IMR-90 (cell line): ENCODE measurements around the gene SEMA4B. TPM values are rescaled to one million over a fixed set of nuclear protein-coding genes. Genes with fewer than 3 reads are reported as not detected.

ENCODE experiments used
- ATAC-seq: fragments of 200-7000 bp; cut with Tn5 transposase; 2 replicates; pipeline ENCODE4 v1.9.1; 2020; ENCODE audit warnings: low read depth, mild to moderate bottlenecking, moderate library complexity
- BruUV-seq: library from RNA; stranded (reverse); fragments of 400-500 nt; replicated peaks from 2 replicates; lab custom pipeline; 2021; lab: Mats Ljungman, UMichigan
- CTCF ChIA-PET: fragments of 300-600 bp; formaldehyde crosslinking; extraction: SDS; loops from one replicate; lab custom pipeline; 2021; ENCODE audit warnings: antibody characterized with exemption; lab: Yijun Ruan, JAX
- POLR2A ChIA-PET: fragments of 300-600 bp; sonication (Branson Sonifier 250); formaldehyde crosslinking; loops from one replicate; lab custom pipeline; 2022; ENCODE audit warnings: antibody characterized with exemption; ENCODE audit not compliant: unreplicated experiment; lab: Charles Lee
- DNase-seq: peaks from one replicate; pipeline ENCODE4 v3.0.0; 2013
- H2AFZ ChIP-seq: replicated peaks from 2 replicates; pipeline ENCODE3; 2013; ENCODE audit warnings: low read length, mild to moderate bottlenecking; ENCODE audit not compliant: poor library complexity
- H2AK5ac ChIP-seq: 2 replicates; pipeline ENCODE4 v1.6.1; 2013; ENCODE audit warnings: low read depth, low read length, inconsistent platforms
- H2AK9ac ChIP-seq: replicated peaks from 2 replicates; pipeline ENCODE3; 2013; ENCODE audit warnings: mild to moderate bottlenecking, low read depth, low read length, moderate library complexity; ENCODE audit not compliant: poor library complexity
- H2BK120ac ChIP-seq: 2 replicates; pipeline ENCODE4 v1.6.1; 2013; ENCODE audit warnings: low read depth, low read length, inconsistent platforms
- H2BK15ac ChIP-seq: 3 replicates; pipeline ENCODE4 v1.6.1; 2013; ENCODE audit warnings: low read depth, low read length, inconsistent platforms
- H2BK20ac ChIP-seq: 2 replicates; pipeline ENCODE4 v1.6.1; 2013; ENCODE audit warnings: low read depth, mild to moderate bottlenecking, inconsistent platforms, low read length, moderate library complexity
- H2BK5ac ChIP-seq: 2 replicates; pipeline ENCODE4 v1.6.1; 2013; ENCODE audit warnings: mild to moderate bottlenecking, low read depth, low read length, inconsistent platforms; ENCODE audit not compliant: poor library complexity, severe bottlenecking
- H3K14ac ChIP-seq: replicated peaks from 2 replicates; pipeline ENCODE4 v1.6.1; 2013; ENCODE audit warnings: low read depth, low read length, inconsistent platforms
- H3K18ac ChIP-seq: 2 replicates; pipeline ENCODE4 v1.6.1; 2013; ENCODE audit warnings: low read depth, low read length, control low read depth
- H3K23ac ChIP-seq: 2 replicates; pipeline ENCODE4 v1.6.1; 2013; ENCODE audit warnings: low read depth, low read length, inconsistent platforms
- H3K27ac ChIP-seq: 2 replicates; pipeline ENCODE4 v1.5.1; 2013; ENCODE audit warnings: mild to moderate bottlenecking, control low read depth, low read length; ENCODE audit not compliant: insufficient read depth
- H3K27me3 ChIP-seq: 2 replicates; pipeline ENCODE4 v1.6.1; 2013; ENCODE audit warnings: low read length; ENCODE audit not compliant: control insufficient read depth, insufficient read depth
- H3K36me3 ChIP-seq: 2 replicates; pipeline ENCODE4 v1.6.1; 2013; ENCODE audit warnings: low read length, mixed read lengths; ENCODE audit not compliant: control insufficient read depth, insufficient read depth
- H3K4ac ChIP-seq: 2 replicates; pipeline ENCODE4 v1.6.1; 2013; ENCODE audit warnings: low read depth, low read length, inconsistent platforms
- H3K4me1 ChIP-seq: 2 replicates; pipeline ENCODE4 v1.6.1; 2013; ENCODE audit warnings: low read length, mixed read lengths; ENCODE audit not compliant: control insufficient read depth, insufficient read depth
- H3K4me2 ChIP-seq: 2 replicates; pipeline ENCODE4 v1.6.1; 2013; ENCODE audit warnings: low read depth, mild to moderate bottlenecking, control low read depth, low read length, moderate library complexity
- H3K4me3 ChIP-seq: 2 replicates; pipeline ENCODE4 v1.5.1; 2013; ENCODE audit warnings: low read depth, mild to moderate bottlenecking, control low read depth, low read length, moderate library complexity; ENCODE audit not compliant: insufficient read depth
- H3K56ac ChIP-seq: 2 replicates; pipeline ENCODE4 v1.6.1; 2013; ENCODE audit warnings: low read length, inconsistent platforms; ENCODE audit not compliant: insufficient read depth; ENCODE audit errors: extremely low read depth
- H3K79me1 ChIP-seq, 2 experiments: 2 replicates each; pipeline ENCODE4 v1.6.1; 2013; ENCODE audit warnings: low read length in 2 of 2, inconsistent platforms in 1 of 2, low read depth in 1 of 2
- H3K9ac ChIP-seq: 2 replicates; pipeline ENCODE4 v1.6.1; 2013; ENCODE audit warnings: low read depth, low read length, control low read depth
- H3K9me1 ChIP-seq: 2 replicates; pipeline ENCODE4 v1.6.1; 2013; ENCODE audit warnings: low read length, inconsistent platforms; ENCODE audit not compliant: insufficient read depth
- H3K9me3 ChIP-seq: 2 replicates; pipeline ENCODE4 v1.6.1; 2013; ENCODE audit warnings: low read length; ENCODE audit not compliant: control insufficient read depth, insufficient read depth
- H4K20me1 ChIP-seq: 2 replicates; pipeline ENCODE4 v1.6.1; 2013; ENCODE audit warnings: low read length, inconsistent platforms; ENCODE audit not compliant: insufficient read depth
- H4K5ac ChIP-seq: 2 replicates; pipeline ENCODE4 v1.6.1; 2013; ENCODE audit warnings: mild to moderate bottlenecking, low read depth, low read length, control low read depth
- H4K8ac ChIP-seq, 2 experiments: 2 replicates each; pipeline ENCODE4 v1.6.1; 2013; ENCODE audit warnings: low read depth in 2 of 2, low read length in 2 of 2, control low read depth in 1 of 2, inconsistent platforms in 1 of 2
- H4K91ac ChIP-seq: 2 replicates; pipeline ENCODE4 v1.6.1; 2013; ENCODE audit warnings: low read depth, low read length, inconsistent platforms; ENCODE audit not compliant: insufficient read depth
- BHLHE40 ChIP-seq: fragments of 150-350 bp; IDR thresholded peaks from 2 replicates; pipeline ENCODE4 v1.6.1; 2016; ENCODE audit warnings: mild to moderate bottlenecking, low read depth, low read length
- CEBPB ChIP-seq: IDR thresholded peaks from 2 replicates; pipeline ENCODE4 v1.6.1; 2012; ENCODE audit warnings: low read depth, low read length, improper control_type of control experiment
- CHD1 ChIP-seq: IDR thresholded peaks from 2 replicates; pipeline ENCODE4 v1.6.1; 2012; ENCODE audit warnings: low read depth, low read length, improper control_type of control experiment
- FOS ChIP-seq: fragments of 150-350 bp; IDR thresholded peaks from 2 replicates; pipeline ENCODE4 v1.6.1; 2016; ENCODE audit warnings: low read depth, low read length
- MAFK ChIP-seq: IDR thresholded peaks from 2 replicates; pipeline ENCODE4 v1.6.1; 2012; ENCODE audit warnings: low read depth, low read length, improper control_type of control experiment
- MAZ ChIP-seq: IDR thresholded peaks from 2 replicates; pipeline ENCODE4 v1.6.1; 2012; ENCODE audit warnings: low read depth, mild to moderate bottlenecking, low read length, improper control_type of control experiment, moderate library complexity, borderline replicate concordance
- MXI1 ChIP-seq: IDR thresholded peaks from 2 replicates; pipeline ENCODE4 v1.6.1; 2012; ENCODE audit warnings: low read depth, mild to moderate bottlenecking, low read length, moderate library complexity, borderline replicate concordance
- NFE2L2 ChIP-seq: fragments of 150-350 bp; IDR thresholded peaks from 2 replicates; pipeline ENCODE4 v1.6.1; 2016; ENCODE audit warnings: low read depth, mild to moderate bottlenecking, low read length
- POLR2A ChIP-seq: IDR thresholded peaks from 2 replicates; pipeline ENCODE4 v1.6.1; 2012; ENCODE audit warnings: mild to moderate bottlenecking, low read depth, low read length
- RAD21 ChIP-seq: IDR thresholded peaks from 2 replicates; pipeline ENCODE4 v1.6.1; 2012; ENCODE audit warnings: low read length, improper control_type of control experiment
- RCOR1 ChIP-seq: IDR thresholded peaks from 2 replicates; pipeline ENCODE4 v1.6.1; 2012; ENCODE audit warnings: mild to moderate bottlenecking, low read length, improper control_type of control experiment; ENCODE audit not compliant: insufficient replicate concordance
- RFX5 ChIP-seq: IDR thresholded peaks from 2 replicates; pipeline ENCODE4 v1.8.0; 2012; ENCODE audit warnings: low read depth, mild to moderate bottlenecking, low read length, moderate library complexity
- SMC3 ChIP-seq: fragments of 150-350 bp; IDR thresholded peaks from 2 replicates; pipeline ENCODE4 v1.6.1; 2016; ENCODE audit warnings: low read depth, mild to moderate bottlenecking, antibody characterized with exemption, low read length, moderate library complexity
- WGBS, 2 experiments: methylation state at CpG; one replicate each; pipeline versions ENCODE4 v1.1.5 to v1.1.7; 2013; ENCODE audit warnings: missing lambda C conversion rate in 2 of 2; ENCODE audit not compliant: insufficient read length in 1 of 2; ENCODE audit errors: extremely low coverage in 2 of 2; 5-methylcytosine and 5-hydroxymethylcytosine counted together
- dilution Hi-C: fragments of 300-500 bp; cut with HindIII; formaldehyde crosslinking; loops from one replicate; pipeline ENCODE4 v1.14.3; 2018; ENCODE audit warnings: low sequenced_read_pairs; ENCODE audit not compliant: unreplicated experiment
- in situ Hi-C: fragments of 300-500 bp; cut with MboI; formaldehyde crosslinking; loops from 3 replicates; pipeline ENCODE4 v1.14.3; 2019; ENCODE audit warnings: low sequenced_read_pairs, inconsistent platforms, mixed read lengths
- intact Hi-C: fragments of 100-400 bp; cut with micrococcal nuclease; formaldehyde crosslinking; loops from 2 replicates; pipeline ENCODE4 v1.10.0; 2022
- polyA plus RNA-seq, 3 experiments: library from polyadenylated mRNA; depleted of rRNA; stranded (reverse); fragments of >200 nt; gene quantifications; 2 replicates each; pipeline ENCODE4 v1.2.3, GENCODE V29; 2012; ENCODE audit warnings: low replicate concordance in 1 of 3
- total RNA-seq: library from RNA; depleted of rRNA; stranded (reverse); fragments of >200 nt; gene quantifications from 2 replicates; pipeline ENCODE4 v1.2.3, GENCODE V29; 2012
- TF ChIP-seq, protein P1 (sequence below): fragments of 150-350 bp; IDR thresholded peaks from 2 replicates; pipeline ENCODE4 v1.6.1; 2017; ENCODE audit warnings: mild to moderate bottlenecking, antibody characterized with exemption, low read length, low read depth
- TF ChIP-seq, protein P2 (sequence below): conservative IDR thresholded peaks from 2 replicates; pipeline ENCODE4 v1.5.1; 2012; ENCODE audit warnings: mild to moderate bottlenecking, low read depth, low read length, improper control_type of control experiment
- TF ChIP-seq, protein P3 (sequence below): fragments of 150-350 bp; IDR thresholded peaks from 2 replicates; pipeline ENCODE4 v1.6.1; 2016; ENCODE audit warnings: low read depth, mild to moderate bottlenecking, low read length, moderate library complexity, borderline replicate concordance

Gene SEMA4B
- total and polyA plus RNA-seq, 2 of the 4 experiments (the other 2 are of a cell fraction): 5.0 to 22.5 TPM

DNA sequence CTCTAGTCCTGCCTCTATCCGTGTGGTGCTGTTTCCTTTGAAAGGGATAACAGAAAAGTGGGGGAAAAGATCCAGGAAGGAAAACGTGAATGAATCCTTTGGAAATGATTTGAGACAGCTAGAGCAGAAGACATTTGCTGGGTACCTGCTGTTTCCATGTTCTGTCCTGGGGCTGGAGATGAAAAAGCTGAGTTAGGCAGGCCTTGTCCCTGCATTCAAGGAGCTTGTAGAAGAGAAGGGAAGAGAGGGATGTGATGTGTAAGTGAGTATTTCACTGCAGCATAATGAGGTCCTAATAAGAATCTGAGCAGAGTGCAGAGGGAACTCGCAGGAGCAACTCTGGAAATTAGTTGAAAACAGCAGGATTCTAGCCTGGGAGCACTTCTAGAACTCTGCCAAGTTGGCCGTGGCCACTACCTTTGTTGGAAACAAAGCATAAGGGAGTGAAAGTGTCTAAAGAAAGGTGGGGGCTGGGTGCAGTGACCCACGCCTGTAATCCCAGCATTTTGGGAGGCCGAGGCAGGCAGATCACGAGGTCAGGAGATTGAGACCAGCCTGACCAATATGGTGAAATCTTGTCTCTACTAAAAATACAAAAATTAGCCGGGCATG, 13.8 kb upstream of the SEMA4B start:
- BruUV-seq: no TSS peak
- dilution Hi-C loops: no loop called here
- TF ChIP-seq RAD21 (no peak), NFE2L2 (no peak), MAZ (no peak), POLR2A (no peak), MAFK (no peak), SMC3 (no peak), CHD1 (no peak), MXI1 (no peak), RCOR1 (no peak), FOS (no peak), RFX5 (no peak), BHLHE40 (no peak), CEBPB (no peak)
- TF ChIP-seq, protein P1, sequence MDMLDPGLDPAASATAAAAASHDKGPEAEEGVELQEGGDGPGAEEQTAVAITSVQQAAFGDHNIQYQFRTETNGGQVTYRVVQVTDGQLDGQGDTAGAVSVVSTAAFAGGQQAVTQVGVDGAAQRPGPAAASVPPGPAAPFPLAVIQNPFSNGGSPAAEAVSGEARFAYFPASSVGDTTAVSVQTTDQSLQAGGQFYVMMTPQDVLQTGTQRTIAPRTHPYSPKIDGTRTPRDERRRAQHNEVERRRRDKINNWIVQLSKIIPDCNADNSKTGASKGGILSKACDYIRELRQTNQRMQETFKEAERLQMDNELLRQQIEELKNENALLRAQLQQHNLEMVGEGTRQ: no peak
- TF ChIP-seq, protein P2, sequence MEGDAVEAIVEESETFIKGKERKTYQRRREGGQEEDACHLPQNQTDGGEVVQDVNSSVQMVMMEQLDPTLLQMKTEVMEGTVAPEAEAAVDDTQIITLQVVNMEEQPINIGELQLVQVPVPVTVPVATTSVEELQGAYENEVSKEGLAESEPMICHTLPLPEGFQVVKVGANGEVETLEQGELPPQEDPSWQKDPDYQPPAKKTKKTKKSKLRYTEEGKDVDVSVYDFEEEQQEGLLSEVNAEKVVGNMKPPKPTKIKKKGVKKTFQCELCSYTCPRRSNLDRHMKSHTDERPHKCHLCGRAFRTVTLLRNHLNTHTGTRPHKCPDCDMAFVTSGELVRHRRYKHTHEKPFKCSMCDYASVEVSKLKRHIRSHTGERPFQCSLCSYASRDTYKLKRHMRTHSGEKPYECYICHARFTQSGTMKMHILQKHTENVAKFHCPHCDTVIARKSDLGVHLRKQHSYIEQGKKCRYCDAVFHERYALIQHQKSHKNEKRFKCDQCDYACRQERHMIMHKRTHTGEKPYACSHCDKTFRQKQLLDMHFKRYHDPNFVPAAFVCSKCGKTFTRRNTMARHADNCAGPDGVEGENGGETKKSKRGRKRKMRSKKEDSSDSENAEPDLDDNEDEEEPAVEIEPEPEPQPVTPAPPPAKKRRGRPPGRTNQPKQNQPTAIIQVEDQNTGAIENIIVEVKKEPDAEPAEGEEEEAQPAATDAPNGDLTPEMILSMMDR: no peak
- TF ChIP-seq, protein P3, sequence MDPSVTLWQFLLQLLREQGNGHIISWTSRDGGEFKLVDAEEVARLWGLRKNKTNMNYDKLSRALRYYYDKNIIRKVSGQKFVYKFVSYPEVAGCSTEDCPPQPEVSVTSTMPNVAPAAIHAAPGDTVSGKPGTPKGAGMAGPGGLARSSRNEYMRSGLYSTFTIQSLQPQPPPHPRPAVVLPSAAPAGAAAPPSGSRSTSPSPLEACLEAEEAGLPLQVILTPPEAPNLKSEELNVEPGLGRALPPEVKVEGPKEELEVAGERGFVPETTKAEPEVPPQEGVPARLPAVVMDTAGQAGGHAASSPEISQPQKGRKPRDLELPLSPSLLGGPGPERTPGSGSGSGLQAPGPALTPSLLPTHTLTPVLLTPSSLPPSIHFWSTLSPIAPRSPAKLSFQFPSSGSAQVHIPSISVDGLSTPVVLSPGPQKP: no peak

More for the DNA sequence above, 13.8 kb upstream of the SEMA4B start:
- no peak overlapping the region for H4K5ac ChIP-seq
- no peak overlapping the region for H2AK9ac ChIP-seq
- ATAC-seq: no peak
- H2BK20ac ChIP-seq: no peak overlapping the region
- H4K20me1 ChIP-seq: no peaks in the 10 kb centered on the region
- H3K23ac ChIP-seq: no peak overlapping the region
- peaks cover 0 to 8% of the 10 kb centered on the region in 2 experiments; a peak in 1 of 4 replicates for H3K79me1 ChIP-seq
- CTCF ChIA-PET: interaction anchor here (1.0 kb wide), 1 partner anchor 10 kb away, joined by 3 read pairs; no protein-coding TSS in a partner anchor
- no peak overlapping the region for H3K9ac ChIP-seq
- H2AK5ac ChIP-seq: no peak overlapping the region
- no peak overlapping the region for H2BK15ac ChIP-seq
- POLR2A ChIA-PET: no interaction called here
- in situ Hi-C loops: no loop called here
- H3K27me3 ChIP-seq: no peaks in the 10 kb centered on the region
- WGBS, 2 experiments: 32% methylated on average over 2 of the region's 8 CpGs; no CpG with 5 or more reads in 1 of the 2 experiments
- H3K14ac ChIP-seq: no peak overlapping the region
- no peak for DNase-seq
- no peak overlapping the region for H3K4me2 ChIP-seq
- H3K4ac ChIP-seq: no peak overlapping the region
- no peak overlapping the region for H3K4me3 ChIP-seq
- H3K4me1 ChIP-seq: peaks cover 14% of the 10 kb centered on the region
- no peak overlapping the region for H3K56ac ChIP-seq
- peaks cover 8% of the 10 kb centered on the region for H3K9me1 ChIP-seq
- H3K9me3 ChIP-seq: no peaks in the 10 kb centered on the region
- H3K36me3 ChIP-seq: no peaks in the 10 kb centered on the region
- no peak overlapping the region for H4K91ac ChIP-seq
- H4K8ac ChIP-seq: no peak overlapping the region; a peak in 1 of 4 replicates
- H3K27ac ChIP-seq: no peak overlapping the region
- intact Hi-C loops: no loop called here
- H2AFZ ChIP-seq: no peak overlapping the region
- no peak overlapping the region for H3K18ac ChIP-seq
- no peak overlapping the region for H2BK5ac ChIP-seq
- H2BK120ac ChIP-seq: no peak overlapping the region
